Upper lobe of left lung (tissue), 4 donors: ENCODE results near the gene SDHAF1.

Source experiments
- CTCF ChIP-seq, 6 experiments: fragments of 450-650 bp in 4 of 6; fragments of 200-600 bp in 2 of 6; sonication (generic) in 2 of 6; IDR thresholded peaks; one replicate each; pipeline ENCODE4 v1.5.1; 2016 to 2019; ENCODE audit warnings: antibody characterized with exemption in 6 of 6
- EP300 ChIP-seq, 4 donors: sonication (generic); formaldehyde crosslinking; IDR thresholded peaks; one replicate each; pipeline ENCODE4 v1.5.1; 2017; ENCODE audit warnings: antibody characterized with exemption in 4 of 4, control low read depth in 2 of 4
- POLR2A ChIP-seq, 4 donors: fragments of 450-650 bp; IDR thresholded peaks; one replicate each; pipeline ENCODE4 v1.5.1; 2016 to 2017; ENCODE audit warnings: antibody characterized with exemption in 4 of 4, mild to moderate bottlenecking in 2 of 4
- POLR2AphosphoS5 ChIP-seq, 2 donors: sonication (generic); formaldehyde crosslinking; IDR thresholded peaks; one replicate each; pipeline ENCODE4 v1.5.1; 2017; ENCODE audit warnings: antibody characterized with exemption in 2 of 2

GRCh38 chr19:36010402-36010801, 15.4 kb downstream of the SDHAF1 start:
- TF ChIP-seq POLR2AphosphoS5 (IDR thresholded peaks at IDR 0.05) (no peak), CTCF (IDR thresholded peaks at IDR 0.05) (no peak), POLR2A (IDR thresholded peaks at IDR 0.05) (no peak), EP300 (IDR thresholded peaks at IDR 0.05) (no peak)
